Left ventricle myocardium inferior (tissue), 1 donor: Measurements from ENCODE around the gene PGAP1. TPM values are rescaled to one million over a fixed set of nuclear protein-coding genes. Genes with fewer than 3 reads are reported as not detected.
A peak's percentile ranks its signal among the peaks of the same experiment; 100 is the strongest.

Experiments
- DNase-seq: peaks from one replicate; pipeline ENCODE4 v3.0.0-alpha.2; 2020
- H3K27ac ChIP-seq: fragments of 200-600 bp; replicated peaks from 2 replicates; pipeline ENCODE4 v1.8.0; 2021
- H3K27me3 ChIP-seq: fragments of 200-600 bp; 2 replicates; pipeline ENCODE4 v1.8.0; 2021; ENCODE audit warnings: low read depth
- H3K36me3 ChIP-seq: fragments of 200-600 bp; 2 replicates; pipeline ENCODE4 v1.8.0; 2021
- H3K4me1 ChIP-seq: fragments of 200-600 bp; 2 replicates; pipeline ENCODE4 v1.8.0; 2021
- H3K4me3 ChIP-seq: fragments of 200-600 bp; 2 replicates; pipeline ENCODE4 v1.8.0; 2021; ENCODE audit warnings: mild to moderate bottlenecking, moderate library complexity
- H3K9me3 ChIP-seq: fragments of 200-600 bp; replicated peaks from 2 replicates; pipeline ENCODE4 v1.8.0; 2021
- CTCF ChIP-seq: fragments of 200-600 bp; IDR thresholded peaks from 2 replicates; pipeline ENCODE4 v1.8.0; 2021; ENCODE audit warnings: antibody characterized with exemption, mild to moderate bottlenecking, borderline replicate concordance
- intact Hi-C: fragments of 100-400 bp; cut with micrococcal nuclease; formaldehyde crosslinking; loops from one replicate; pipeline ENCODE4 v1.11.0; 2022
- total RNA-seq: library from RNA; stranded (reverse); fragmentation: NEBNext Ultra II Directional; extraction: Animal tissue kit (Norgen Biotek cat#: 25700); gene quantifications from one replicate; pipeline ENCODE4 v1.2.1, GENCODE V29; 2021
- donor health status: DM: no; HTN: yes; CAD: no; lungs with severe emphysema.

The PGAP1 gene
- total RNA-seq, 1 donor from 2014 or later: 6.8 TPM

GRCh38 chr2:196873511-196873910 lies 53.0 kb downstream of the PGAP1 start:
- Histone ChIP-seq H3K4me3 (no peak overlapping the region), H3K4me1 (no peaks in the 10 kb centered on the region), H3K36me3 (peaks cover 60% of the 10 kb centered on the region), H3K27ac (no peak overlapping the region), H3K9me3 (no peaks in the 10 kb centered on the region), H3K27me3 (no peaks in the 10 kb centered on the region)
- DNase-seq: no peak
- no peak for TF ChIP-seq CTCF
- intact Hi-C loops: no loop called here

- Histone ChIP-seq H3K9me3 (peaks cover 10% of the 10 kb centered on the region), H3K36me3 (peaks cover 22% of the 10 kb centered on the region), H3K4me3 (no peak overlapping the region), H3K4me1 (no peaks in the 10 kb centered on the region), H3K27me3 (no peaks in the 10 kb centered on the region), H3K27ac (no peak overlapping the region)
- no peak for TF ChIP-seq CTCF
- no peak for DNase-seq
- intact Hi-C loops: no loop called here
These were observed 71.9 kb downstream of the PGAP1 start for GRCh38 chr2:196854629-196855028.

- TF ChIP-seq CTCF: no peak
- Histone ChIP-seq H3K4me3 (no peak overlapping the region), H3K27ac (no peak overlapping the region), H3K36me3 (peaks cover 12% of the 10 kb centered on the region), H3K9me3 (no peaks in the 10 kb centered on the region), H3K27me3 (no peaks in the 10 kb centered on the region), H3K4me1 (no peaks in the 10 kb centered on the region)
- intact Hi-C loops: no loop called here
- DNase-seq: no peak
These were observed 73.0 kb downstream of the PGAP1 start for GRCh38 chr2:196853301-196854087.

- Histone ChIP-seq H3K9me3 (no peaks in the 10 kb centered on the region), H3K27me3 (no peaks in the 10 kb centered on the region), H3K4me3 (no peak overlapping the region), H3K36me3 (peaks cover 9% of the 10 kb centered on the region), H3K27ac (no peak overlapping the region), H3K4me1 (no peaks in the 10 kb centered on the region)
- no peak for DNase-seq
- intact Hi-C loops: no loop called here
- TF ChIP-seq CTCF: no peak
These were observed 75.4 kb downstream of the PGAP1 start for GRCh38 chr2:196851088-196851487.

GRCh38 chr2:196849895-196850294 lies 76.6 kb downstream of the PGAP1 start:
- H3K27ac ChIP-seq: no peak overlapping the region
- no peaks in the 10 kb centered on the region for H3K4me1 ChIP-seq
- intact Hi-C loops: no loop called here
- no peaks in the 10 kb centered on the region for H3K27me3 ChIP-seq
- TF ChIP-seq CTCF: peak; percentile 41
- peaks cover 14% of the 10 kb centered on the region for H3K36me3 ChIP-seq
- DNase-seq: no peak
- H3K9me3 ChIP-seq: no peaks in the 10 kb centered on the region
- H3K4me3 ChIP-seq: no peak overlapping the region
